Esophagus squamous epithelium (tissue), 4 donors: ENCODE data around the gene OR51G2.

Experiments used
- CTCF ChIP-seq, 6 experiments: fragments of 450-650 bp in 4 of 6; fragments of 200-600 bp in 2 of 6; sonication (generic) in 2 of 6; IDR thresholded peaks; one replicate each; pipeline ENCODE4 v1.5.1; 2016 to 2019; ENCODE audit warnings: antibody characterized with exemption in 6 of 6, mild to moderate bottlenecking in 4 of 6, moderate library complexity in 4 of 6
- POLR2A ChIP-seq, 4 donors: fragments of 450-650 bp; IDR thresholded peaks; one replicate each; pipeline ENCODE4 v1.6.1; 2017; ENCODE audit warnings: antibody characterized with exemption in 4 of 4, mild to moderate bottlenecking in 4 of 4, moderate library complexity in 3 of 4

DNA sequence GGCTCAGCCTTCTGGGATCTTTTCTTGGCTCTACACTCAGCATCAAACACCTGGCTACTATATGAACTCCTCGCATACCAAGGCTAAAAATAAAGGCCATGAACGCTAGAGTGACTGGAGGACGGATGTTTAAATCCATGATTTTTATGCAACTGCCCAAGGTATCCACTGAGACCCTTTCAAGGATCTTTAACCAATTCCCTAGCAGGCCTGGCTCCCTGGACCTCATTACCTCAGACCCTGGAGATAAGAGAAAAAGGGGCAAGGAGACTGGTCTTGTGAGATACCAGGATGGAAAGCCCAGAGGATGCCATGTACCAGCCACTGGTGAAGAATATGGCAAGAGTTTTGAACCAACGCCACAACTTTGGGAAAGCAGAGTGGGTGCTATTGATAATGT is at the start of gene OR51G2:
- no peak for TF ChIP-seq POLR2A (IDR thresholded peaks at IDR 0.05)
- no peak for TF ChIP-seq CTCF (IDR thresholded peaks at IDR 0.05)
